ENCODE measurements around the gene ARHGDIA.

ARHGDIA gene

DNA sequence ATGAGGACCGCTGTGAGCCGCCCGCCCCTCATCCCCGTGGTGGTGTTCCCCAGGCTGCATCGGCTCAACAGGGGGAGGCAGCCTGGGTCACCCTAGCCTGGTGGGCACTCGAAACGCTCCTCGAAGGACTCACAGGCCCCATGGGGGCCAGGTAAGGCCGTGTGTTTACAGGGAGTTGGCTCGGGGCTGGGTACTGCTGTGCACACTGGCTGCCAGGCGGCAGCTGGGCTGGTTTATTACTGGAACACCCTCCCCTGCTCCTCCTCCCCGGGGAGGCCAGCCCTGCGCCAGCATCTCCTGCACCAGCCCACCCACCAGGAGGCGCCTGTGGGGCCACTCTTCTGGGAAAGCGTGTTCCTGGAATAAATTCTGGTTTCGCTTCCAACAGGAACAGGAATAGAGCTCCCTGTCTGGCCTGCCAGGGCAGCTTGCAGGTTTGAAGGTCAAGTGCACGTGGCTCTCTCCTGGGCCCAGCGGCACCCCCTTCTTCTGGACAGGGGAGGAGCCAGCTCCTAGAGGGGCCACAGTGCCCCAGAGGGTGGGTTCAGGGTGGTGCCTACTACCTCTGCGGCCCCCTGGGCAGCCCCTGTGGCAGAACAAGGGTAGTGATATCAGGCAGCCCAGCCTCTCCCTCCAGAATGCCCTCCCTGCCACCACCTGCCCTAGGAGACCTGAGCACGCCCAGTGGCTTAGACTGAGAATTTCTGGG lies 49.4 kb downstream of the ARHGDIA start:
- DNase-seq = peak; percentile 19 to 39 (median 21)

DNA sequence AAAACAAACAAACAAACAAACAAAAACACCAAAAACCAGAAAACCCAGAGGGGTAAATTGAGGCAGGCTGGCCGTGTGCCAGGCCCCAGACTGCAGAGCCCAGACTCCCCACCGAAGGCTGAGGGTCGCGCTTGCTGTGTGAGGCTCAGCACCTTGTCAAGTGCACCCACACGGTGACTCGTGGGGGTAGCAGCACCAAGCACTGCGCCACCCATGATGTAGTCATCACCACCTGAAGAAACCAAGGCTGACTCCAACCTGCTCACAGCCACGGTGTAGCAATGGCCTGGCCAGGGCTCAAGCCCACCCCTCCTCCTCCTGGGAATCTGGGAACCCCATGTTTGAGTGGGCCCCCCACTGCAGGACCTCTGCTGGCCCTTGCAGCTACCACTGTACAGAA lies 50.0 kb downstream of the ARHGDIA start:
- DNase-seq = no peak

GRCh38 chr17:81819708-81820107 lies 51.4 kb downstream of the ARHGDIA start:
- DNase-seq = no peak

GRCh38 chr17:81817758-81818147 lies 53.4 kb downstream of the ARHGDIA start:
- DNase-seq = no peak
